HG02938 (cell line): ENCODE results near the gene CHDH.

Experiments used
- ATAC-seq: cut with Tn5 transposase; IDR thresholded peaks from one replicate; pipeline ENCODE4 v1.9.1; 2021; ENCODE audit warnings: mild to moderate bottlenecking, moderate library complexity; ENCODE audit not compliant: unreplicated experiment

Gene CHDH

GRCh38 chr3:53794597-53794996, 51.6 kb downstream of the CHDH start:
- ATAC-seq: no peak

GRCh38 chr3:53792866-53793265, 53.4 kb downstream of the CHDH start:
- no peak for ATAC-seq

- no peak for ATAC-seq
Measured at GRCh38 chr3:53791317-53791716, 54.9 kb downstream of the CHDH start.

- ATAC-seq: no peak
Measured at GRCh38 chr3:53790470-53790869, 55.7 kb downstream of the CHDH start.

- ATAC-seq: no peak
Measured at GRCh38 chr3:53789459-53789858, 56.8 kb downstream of the CHDH start.

GRCh38 chr3:53788038-53788437, 58.2 kb downstream of the CHDH start:
- no peak for ATAC-seq

- ATAC-seq: no peak
Measured at GRCh38 chr3:53787016-53787415, 59.2 kb downstream of the CHDH start.

- ATAC-seq: no peak
Measured at GRCh38 chr3:53780806-53781205, 65.4 kb downstream of the CHDH start.

- ATAC-seq: no peak
Measured at GRCh38 chr3:53780171-53780570, 66.0 kb downstream of the CHDH start.

GRCh38 chr3:53778153-53778552, 68.1 kb downstream of the CHDH start:
- ATAC-seq: no peak

GRCh38 chr3:53777468-53777867, 68.8 kb downstream of the CHDH start:
- ATAC-seq: no peak

- no peak for ATAC-seq
Measured at GRCh38 chr3:53776494-53777101, 69.6 kb downstream of the CHDH start.

- no peak for ATAC-seq
Measured at GRCh38 chr3:53775834-53776251, 70.4 kb downstream of the CHDH start.

GRCh38 chr3:53775018-53775417, 71.2 kb downstream of the CHDH start:
- ATAC-seq: no peak

- ATAC-seq: no peak
Measured at GRCh38 chr3:53774414-53774813, 71.8 kb downstream of the CHDH start.

GRCh38 chr3:53773611-53774368, 72.4 kb downstream of the CHDH start:
- ATAC-seq: peak; percentile 81

GRCh38 chr3:53773021-53773436, 73.2 kb downstream of the CHDH start:
- ATAC-seq: no peak

GRCh38 chr3:53772562-53772961, 73.7 kb downstream of the CHDH start:
- no peak for ATAC-seq

GRCh38 chr3:53768478-53769459, 77.5 kb downstream of the CHDH start:
- ATAC-seq: no peak

GRCh38 chr3:53766706-53767105, 79.5 kb downstream of the CHDH start:
- no peak for ATAC-seq

- ATAC-seq: no peak
Measured at GRCh38 chr3:53765753-53766152, 80.5 kb downstream of the CHDH start.
